ENCODE measurements around the gene KLHDC2. TPM values are rescaled to one million over a fixed set of nuclear protein-coding genes. Genes with fewer than 3 reads are reported as not detected.
A peak's percentile ranks its signal among the peaks of the same experiment; 100 is the strongest.

Gene KLHDC2
- polyA plus RNA-seq, 1 of the 3 experiments (the other 2 are of a cell fraction) = 41.1 TPM

GRCh38 chr14:49767270-49767570 is 733 bp upstream of the KLHDC2 start:
- no peak for DNase-seq
- TF ChIP-seq NFIC (IDR thresholded peaks at IDR 0.05; ENCODE audit: borderline replicate concordance) = no peak
- TF ChIP-seq TEAD4 (IDR thresholded peaks at IDR 0.05; ENCODE audit: borderline replicate concordance, insufficient read depth) = no peak
- TF ChIP-seq TAF1 (IDR thresholded peaks at IDR 0.05; ENCODE audit: borderline replicate concordance, low read depth, low read length) = peak; percentile 55; the same call in 1 of the 2 replicates
- TF ChIP-seq CHD2 (IDR thresholded peaks at IDR 0.05; ENCODE audit: low read length, partially characterized antibody) = no peak

GRCh38 chr14:49768301-49769121 is 558 bp downstream of the KLHDC2 start:
- peak; percentile 67 for DNase-seq
- under 1% methylated on average over 49 of the region's 67 CpGs for WGBS (ENCODE audit: low lambda C conversion rate)

More at GRCh38 chr14:49767270-49767570, 733 bp upstream of the KLHDC2 start:
- H3K9me2 ChIP-seq = no peaks in the 10 kb centered on the region; the same call in 1 of the 2 replicates
- peak overlapping the region; percentile 97 for H2AFZ ChIP-seq (ENCODE audit: low read depth)
- ChIA-PET POLR2A (interaction anchor here (0.6 to 2.1 kb wide), 9 partner anchors 9 to 168 kb away, joined by 4 to 27 read pairs (median 6); partner anchors contain the start of genes DNAAF2, KLHDC1, LRR1 and MGAT2), CTCF (interaction anchor here (0.7 to 2.6 kb wide), 14 partner anchors 9 to 305 kb away, joined by 3 to 17 read pairs (median 3); partner anchors contain the start of genes DNAAF2 and KLHDC1)
- no peaks in the 10 kb centered on the region; the same call in 1 of the 2 replicates for H4K20me1 ChIP-seq (ENCODE audit: insufficient read depth)
- peaks cover 38% of the 10 kb centered on the region for H3K79me2 ChIP-seq (ENCODE audit: insufficient read depth)
- peak overlapping the region; percentile 96 for H3K27ac ChIP-seq (ENCODE audit: low read depth in 2 of 2, low read length in 1 of 2)
- H3F3A ChIP-seq (replicated peaks; ENCODE audit: insufficient read depth) = peaks cover 18% of the 10 kb centered on the region
- H3K36me3 ChIP-seq (replicated peaks in 1 of 2; ENCODE audit: control insufficient read depth in 1 of 2, insufficient read depth in 2 of 2, low read length in 1 of 2) = peaks cover 3 to 9% of the 10 kb centered on the region in 2 experiments
- H3K9ac ChIP-seq = peak overlapping the region; percentile 100
- peak overlapping the region; percentile 91 for H3K4me2 ChIP-seq
- H3K9me3 ChIP-seq = no peaks in the 10 kb centered on the region
- H3K4me1 ChIP-seq (ENCODE audit: control insufficient read depth in 1 of 2, insufficient read depth in 2 of 2, low read depth in 1 of 2, low read length in 1 of 2) = peaks cover 13 to 16% of the 10 kb centered on the region in 2 experiments; a peak in 3 of 4 replicates
- WGBS (ENCODE audit: low lambda C conversion rate) = 4% methylated on average over 9 of the region's 9 CpGs
- H3K27me3 ChIP-seq (ENCODE audit: insufficient read depth) = no peaks in the 10 kb centered on the region
- H3K4me3 ChIP-seq (ENCODE audit: low read depth in 2 of 2, low read length in 1 of 2) = peak overlapping the region; percentile 85 to 97

More at GRCh38 chr14:49768301-49769121, 558 bp downstream of the KLHDC2 start:
- H3K79me2 ChIP-seq (ENCODE audit: insufficient read depth) = peaks cover 46% of the 10 kb centered on the region
- H3K9me3 ChIP-seq = no peaks in the 10 kb centered on the region
- H4K20me1 ChIP-seq (ENCODE audit: insufficient read depth) = no peaks in the 10 kb centered on the region; the same call in 1 of the 2 replicates
- H3K27me3 ChIP-seq (ENCODE audit: insufficient read depth) = no peaks in the 10 kb centered on the region
- peaks cover 13 to 16% of the 10 kb centered on the region in 2 experiments; a peak in 3 of 4 replicates for H3K4me1 ChIP-seq (ENCODE audit: control insufficient read depth in 1 of 2, insufficient read depth in 2 of 2, low read depth in 1 of 2, low read length in 1 of 2)
- peak overlapping the region; percentile 72; the same call in 1 of the 2 replicates for H2AFZ ChIP-seq (ENCODE audit: low read depth)
- peak overlapping the region; percentile 100 for H3K9ac ChIP-seq
- ChIA-PET POLR2A (interaction anchor here (0.7 to 2.1 kb wide), 12 partner anchors 8 to 1474 kb away, joined by 3 to 27 read pairs (median 5); partner anchors contain the start of genes DNAAF2, KLHDC1, MGAT2 and NEMF), CTCF (interaction anchor here (0.7 to 2.6 kb wide), 17 partner anchors 8 to 306 kb away, joined by 3 to 17 read pairs (median 4); partner anchors contain the start of genes DNAAF2, KLHDC1, NEMF and POLE2)
- TF ChIP-seq USF2 (IDR thresholded peaks at IDR 0.05; ENCODE audit: borderline replicate concordance, low read depth, low read length) = no peak
- TF ChIP-seq FOXJ3 (CRISPR knock-in tag; IDR thresholded peaks at IDR 0.05) = no peak
- no peak for TF ChIP-seq REST (IDR thresholded peaks at IDR 0.05; ENCODE audit: low read depth, low read length)
- no peak for TF ChIP-seq FOXM1 (IDR thresholded peaks at IDR 0.05; ENCODE audit: low read depth)
- TF ChIP-seq USF1 (IDR thresholded peaks at IDR 0.05; ENCODE audit: borderline replicate concordance, low read depth) = no peak
- peak; percentile 42; the same call in 1 of the 2 replicates for TF ChIP-seq YY1 (IDR thresholded peaks at IDR 0.05; ENCODE audit: low read depth)
- no peak for TF ChIP-seq IRF3 (IDR thresholded peaks at IDR 0.05; ENCODE audit: low read depth, low read length)
- TF ChIP-seq SIN3A (IDR thresholded peaks at IDR 0.05; ENCODE audit: borderline replicate concordance, low read depth, low read length) = 0 out of 2 replicates have a peak, but pooled peaks have one; percentile 24
- no peak for TF ChIP-seq PBX3 (IDR thresholded peaks at IDR 0.05)
- H3K36me3 ChIP-seq (replicated peaks in 1 of 2; ENCODE audit: control insufficient read depth in 1 of 2, insufficient read depth in 2 of 2, low read length in 1 of 2) = peaks cover 5 to 15% of the 10 kb centered on the region in 2 experiments
- no peaks in the 10 kb centered on the region; the same call in 1 of the 2 replicates for H3K9me2 ChIP-seq
- peak overlapping the region; percentile 93 to 96 for H3K27ac ChIP-seq (ENCODE audit: low read depth in 2 of 2, low read length in 1 of 2)
- H3K4me3 ChIP-seq (ENCODE audit: low read depth in 2 of 2, low read length in 1 of 2) = peak overlapping the region; percentile 85 to 97
- peak overlapping the region; percentile 96 for H3K4me2 ChIP-seq
- H3F3A ChIP-seq (replicated peaks; ENCODE audit: insufficient read depth) = peaks cover 18% of the 10 kb centered on the region

All from SK-N-SH (cell line).